Endodermal cell (in vitro differentiated cells): ENCODE data around the gene RTL5. TPM values are rescaled to one million over a fixed set of nuclear protein-coding genes. Genes with fewer than 3 reads are reported as not detected.
A peak's percentile ranks its signal among the peaks of the same experiment; 100 is the strongest.

Experiments used
- DNase-seq: peaks from one replicate; pipeline ENCODE4 v3.0.0-alpha.2; 2017
- H3K27ac ChIP-seq: 2 replicates; pipeline ENCODE4 v1.5.1; 2013; ENCODE audit warnings: mild to moderate bottlenecking, low read depth, low read length, moderate library complexity
- H3K27me3 ChIP-seq: 2 replicates; pipeline ENCODE4 v1.6.1; 2013; ENCODE audit warnings: mild to moderate bottlenecking, low read length, moderate library complexity; ENCODE audit not compliant: insufficient read depth, control insufficient read depth, poor library complexity, severe bottlenecking
- H3K36me3 ChIP-seq: 2 replicates; pipeline ENCODE4 v1.7.0; 2013; ENCODE audit warnings: mild to moderate bottlenecking, low read length, moderate library complexity; ENCODE audit not compliant: control insufficient read depth, insufficient read depth
- H3K4me1 ChIP-seq: one replicate; pipeline ENCODE4 v1.7.0; 2013; ENCODE audit warnings: low read length; ENCODE audit not compliant: control insufficient read depth, insufficient read depth
- H3K4me3 ChIP-seq: 2 replicates; pipeline ENCODE4 v1.5.1; 2013; ENCODE audit warnings: mild to moderate bottlenecking, low read length, moderate library complexity
- H3K9ac ChIP-seq: 2 replicates; pipeline ENCODE4 v1.6.1; 2013; ENCODE audit warnings: mild to moderate bottlenecking, low read length, moderate library complexity; ENCODE audit not compliant: poor library complexity, severe bottlenecking; ENCODE audit errors: extremely low read depth
- H3K9me3 ChIP-seq: 2 replicates; pipeline ENCODE4 v1.6.1; 2013; ENCODE audit warnings: mild to moderate bottlenecking, low read length, moderate library complexity; ENCODE audit not compliant: control insufficient read depth
- H3K27ac Mint-ChIP-seq: 2 replicates; pipeline ENCODE4 v1.8.0; 2020; ENCODE audit warnings: mixed read lengths
- H3K27me3 Mint-ChIP-seq: 2 replicates; pipeline ENCODE4 v1.8.0; 2021; ENCODE audit warnings: mild to moderate bottlenecking, mixed read lengths; ENCODE audit not compliant: insufficient read depth
- H3K36me3 Mint-ChIP-seq: 2 replicates; pipeline ENCODE4 v1.8.0; 2020; ENCODE audit warnings: low read depth, mixed read lengths
- H3K4me1 Mint-ChIP-seq: 2 replicates; pipeline ENCODE4 v1.8.0; 2020; ENCODE audit warnings: mixed read lengths
- H3K4me3 Mint-ChIP-seq: 2 replicates; pipeline ENCODE4 v1.8.0; 2020; ENCODE audit warnings: mild to moderate bottlenecking, moderate library complexity, mixed read lengths
- H3K9me3 Mint-ChIP-seq: 2 replicates; pipeline ENCODE4 v1.8.0; 2020; ENCODE audit warnings: mild to moderate bottlenecking, mixed read lengths
- WGBS, 2 experiments: methylation state at CpG; one replicate each; pipeline versions ENCODE4 v1.1.5 to v1.1.7; 2013; ENCODE audit warnings: missing lambda C conversion rate in 2 of 2, mixed read lengths in 1 of 2; ENCODE audit not compliant: insufficient coverage in 1 of 2, insufficient read length in 1 of 2; 5-methylcytosine and 5-hydroxymethylcytosine counted together
- total RNA-seq, 2 donors: library from RNA; stranded (reverse); fragmentation: NEBNext Ultra II Directional in 1 of 2; extraction: Animal tissue kit (Norgen Biotek cat#: 25700) in 1 of 2; gene quantifications; 2 replicates in 1 of 2; 3 replicates in 1 of 2; pipeline ENCODE4 v1.2.1, GENCODE V29; 2021
- TF ChIP-seq, protein P1 (sequence below): fragments of 200-600 bp; sonication (generic); conservative IDR thresholded peaks from 2 replicates; pipeline ENCODE4 v1.5.0; 2021; ENCODE audit warnings: antibody characterized with exemption, mild to moderate bottlenecking

Gene RTL5
- total RNA-seq, 2 donors from 2014 or later = 8.4 to 9.9 TPM

DNA sequence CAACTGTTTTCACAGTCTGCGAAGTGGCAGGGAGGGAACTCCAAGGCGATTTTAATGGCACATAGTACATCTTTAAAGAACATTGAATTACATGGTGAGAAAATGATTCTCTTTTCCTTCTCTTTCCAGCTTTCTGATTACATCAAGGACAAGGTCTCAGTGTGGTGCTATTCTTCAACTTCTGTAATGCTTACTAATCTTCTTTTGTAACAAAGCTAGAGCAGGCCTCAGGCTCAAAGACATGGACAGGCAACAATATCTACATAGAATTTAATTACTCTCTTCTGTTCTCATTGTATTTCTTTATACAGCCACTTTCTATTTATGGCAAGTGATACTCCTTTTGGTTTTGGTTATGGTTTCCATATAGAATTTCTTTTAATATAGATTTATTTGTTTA is 48.4 kb downstream of the RTL5 start:
- WGBS, 2 experiments = 75 to 80% methylated on average over 1 to 2 of the region's 2 CpGs
- H3K9ac ChIP-seq = no peak overlapping the region
- no peaks in the 10 kb centered on the region for H3K9me3 ChIP-seq
- H3K4me3 ChIP-seq = no peak overlapping the region
- Mint-ChIP-seq H3K27me3 (no peaks in the 10 kb centered on the region), H3K4me3 (no peak overlapping the region), H3K36me3 (no peaks in the 10 kb centered on the region), H3K27ac (no peak overlapping the region), H3K9me3 (peaks cover 75% of the 10 kb centered on the region), H3K4me1 (peaks cover 17% of the 10 kb centered on the region)
- no peak for DNase-seq
- H3K27ac ChIP-seq = peak overlapping the region; percentile 50
- no peaks in the 10 kb centered on the region for H3K4me1 ChIP-seq
- TF ChIP-seq, protein P1, sequence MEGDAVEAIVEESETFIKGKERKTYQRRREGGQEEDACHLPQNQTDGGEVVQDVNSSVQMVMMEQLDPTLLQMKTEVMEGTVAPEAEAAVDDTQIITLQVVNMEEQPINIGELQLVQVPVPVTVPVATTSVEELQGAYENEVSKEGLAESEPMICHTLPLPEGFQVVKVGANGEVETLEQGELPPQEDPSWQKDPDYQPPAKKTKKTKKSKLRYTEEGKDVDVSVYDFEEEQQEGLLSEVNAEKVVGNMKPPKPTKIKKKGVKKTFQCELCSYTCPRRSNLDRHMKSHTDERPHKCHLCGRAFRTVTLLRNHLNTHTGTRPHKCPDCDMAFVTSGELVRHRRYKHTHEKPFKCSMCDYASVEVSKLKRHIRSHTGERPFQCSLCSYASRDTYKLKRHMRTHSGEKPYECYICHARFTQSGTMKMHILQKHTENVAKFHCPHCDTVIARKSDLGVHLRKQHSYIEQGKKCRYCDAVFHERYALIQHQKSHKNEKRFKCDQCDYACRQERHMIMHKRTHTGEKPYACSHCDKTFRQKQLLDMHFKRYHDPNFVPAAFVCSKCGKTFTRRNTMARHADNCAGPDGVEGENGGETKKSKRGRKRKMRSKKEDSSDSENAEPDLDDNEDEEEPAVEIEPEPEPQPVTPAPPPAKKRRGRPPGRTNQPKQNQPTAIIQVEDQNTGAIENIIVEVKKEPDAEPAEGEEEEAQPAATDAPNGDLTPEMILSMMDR = no peak
- H3K36me3 ChIP-seq = no peaks in the 10 kb centered on the region
- H3K27me3 ChIP-seq = no peaks in the 10 kb centered on the region

DNA sequence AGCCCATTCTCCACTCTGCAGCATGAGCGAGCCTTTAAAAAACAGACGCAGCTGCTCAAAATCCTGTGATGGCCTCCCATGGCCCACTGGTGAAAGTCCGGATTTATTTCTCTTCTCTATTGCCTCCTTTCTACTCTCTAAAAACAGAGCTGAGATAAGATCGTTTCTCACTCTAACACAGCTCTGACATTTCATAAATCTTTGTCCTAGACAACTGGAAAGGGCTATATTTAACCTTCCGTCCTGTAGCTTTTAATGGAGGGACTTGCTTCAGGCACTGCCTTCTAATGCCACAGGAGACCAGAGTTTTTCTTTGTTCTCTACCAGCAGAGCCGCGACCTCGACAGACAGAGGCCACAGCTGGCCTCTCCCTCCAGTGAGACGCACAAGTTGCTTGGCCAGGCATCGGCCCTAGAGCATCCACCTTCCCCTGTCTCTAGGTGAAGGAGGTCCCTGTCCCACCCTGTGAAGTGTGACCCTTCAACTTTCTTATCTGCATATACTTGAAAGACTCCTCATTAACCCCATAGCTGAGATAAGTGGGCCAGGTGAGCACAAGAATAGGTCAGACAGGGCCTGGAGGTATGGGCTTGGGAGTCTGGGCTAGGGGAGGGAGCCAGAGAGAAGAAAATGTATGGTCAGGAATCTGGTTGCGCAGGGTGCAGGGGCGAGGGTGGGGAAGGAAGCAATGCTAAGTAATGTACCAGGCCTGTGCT is 50.0 kb downstream of the RTL5 start:
- 78 to 89% methylated on average over 3 to 12 of the region's 12 CpGs for WGBS, 2 experiments
- peaks cover 75% of the 10 kb centered on the region for H3K9me3 Mint-ChIP-seq
- no peak for DNase-seq
- no peaks in the 10 kb centered on the region for H3K4me1 ChIP-seq
- H3K4me1 Mint-ChIP-seq = peaks cover 17% of the 10 kb centered on the region
- H3K4me3 ChIP-seq = no peak overlapping the region
- no peaks in the 10 kb centered on the region for H3K27me3 Mint-ChIP-seq
- TF ChIP-seq, protein P1 = no peak
- H3K27ac Mint-ChIP-seq = peak overlapping the region; percentile 64
- H3K36me3 Mint-ChIP-seq = no peaks in the 10 kb centered on the region
- no peak overlapping the region for H3K4me3 Mint-ChIP-seq
- H3K27me3 ChIP-seq = no peaks in the 10 kb centered on the region
- H3K9ac ChIP-seq = no peak overlapping the region
- H3K27ac ChIP-seq = peak overlapping the region; percentile 31
- H3K36me3 ChIP-seq = no peaks in the 10 kb centered on the region
- H3K9me3 ChIP-seq = no peaks in the 10 kb centered on the region

DNA sequence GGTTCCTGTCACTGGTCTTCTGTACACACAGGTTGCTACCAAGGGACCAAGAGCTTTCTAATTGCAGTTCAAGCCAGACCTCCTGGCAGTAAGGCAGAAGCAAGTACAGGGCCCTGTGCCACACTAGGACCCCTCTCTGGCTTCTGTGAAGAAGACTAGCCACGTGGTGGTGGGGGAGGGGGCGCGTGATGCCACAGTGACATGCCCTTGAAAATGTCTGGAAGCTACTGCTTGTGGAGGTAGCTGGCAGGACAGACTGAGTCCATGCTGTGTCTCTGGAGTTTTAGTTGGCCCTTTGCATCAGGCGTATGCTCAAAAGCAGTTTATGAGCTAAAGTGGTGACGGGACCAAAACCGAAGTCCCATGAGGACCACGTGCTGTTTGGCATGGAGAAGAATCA is 50.9 kb downstream of the RTL5 start:
- no peak for DNase-seq
- Mint-ChIP-seq H3K27me3 (no peaks in the 10 kb centered on the region), H3K27ac (no peak overlapping the region), H3K9me3 (peaks cover 74% of the 10 kb centered on the region), H3K4me3 (no peak overlapping the region), H3K4me1 (peaks cover 17% of the 10 kb centered on the region), H3K36me3 (no peaks in the 10 kb centered on the region)
- H3K36me3 ChIP-seq = no peaks in the 10 kb centered on the region
- 95% methylated on average over 7 of the region's 7 CpGs; no CpG with 5 or more reads in 1 of the 2 experiments for WGBS, 2 experiments
- no peaks in the 10 kb centered on the region for H3K4me1 ChIP-seq
- peak overlapping the region; percentile 44 for H3K27ac ChIP-seq
- no peaks in the 10 kb centered on the region for H3K9me3 ChIP-seq
- TF ChIP-seq, protein P1 = no peak
- H3K9ac ChIP-seq = no peak overlapping the region
- H3K4me3 ChIP-seq = no peak overlapping the region
- H3K27me3 ChIP-seq = no peaks in the 10 kb centered on the region
